Thoracic aorta (tissue), 2 donors: ENCODE data around the gene FRMD3. TPM values are rescaled to one million over a fixed set of nuclear protein-coding genes. Genes with fewer than 3 reads are reported as not detected.

Experiments
- ATAC-seq: fragments of 150-250 bp; one replicate; pipeline ENCODE4 v1.8.0; 2017; ENCODE audit warnings: low read depth; ENCODE audit not compliant: insufficient number of reproducible peaks, low FRiP score
- DNase-seq: peaks from one replicate; pipeline ENCODE4 v3.0.0-alpha.2; 2020; ENCODE audit warnings: low spot score
- H3K27ac ChIP-seq, 2 donors: fragments of 200-600 bp; sonication (generic); 1 replicate in 1 of 2; 2 replicates in 1 of 2; pipeline ENCODE4 v1.5.1; 2016; ENCODE audit warnings: mild to moderate bottlenecking in 2 of 2, moderate library complexity in 2 of 2
- H3K27me3 ChIP-seq: fragments of 200-600 bp; sonication (generic); replicated peaks from 2 replicates; pipeline ENCODE4 v1.6.0; 2016; ENCODE audit warnings: mild to moderate bottlenecking; ENCODE audit not compliant: insufficient read depth
- H3K36me3 ChIP-seq: fragments of 200-600 bp; sonication (generic); one replicate; pipeline ENCODE4 v1.5.1; 2016
- H3K4me1 ChIP-seq, 2 donors: fragments of 200-600 bp; sonication (generic); 1 replicate in 1 of 2; 2 replicates in 1 of 2; pipeline versions ENCODE4 v1.5.1 to v1.6.0; 2016; ENCODE audit warnings: low read depth in 2 of 2, mild to moderate bottlenecking in 1 of 2; ENCODE audit not compliant: control insufficient read depth in 1 of 2
- H3K4me3 ChIP-seq: fragments of 200-600 bp; sonication (generic); 2 replicates; pipeline ENCODE4 v1.5.1; 2016; ENCODE audit warnings: mild to moderate bottlenecking
- H3K9me3 ChIP-seq: fragments of 200-600 bp; sonication (generic); 2 replicates; pipeline ENCODE4 v1.5.1; 2016
- CTCF ChIP-seq: fragments of 200-600 bp; sonication (generic); IDR thresholded peaks from one replicate; pipeline ENCODE4 v1.5.1; 2019; ENCODE audit warnings: antibody characterized with exemption
- total RNA-seq, 2 donors: library from RNA; depleted of rRNA; stranded (reverse); fragments of >200 nt; gene quantifications; one replicate each; pipeline versions ENCODE4 v1.1.0 to v1.2.3, GENCODE V29; 2016

Gene FRMD3
- total RNA-seq, 2 donors from 2014 or later = 5.2 to 6.2 TPM

- Histone ChIP-seq H3K27ac (no peak overlapping the region), H3K36me3 (no peaks in the 10 kb centered on the region), H3K9me3 (no peaks in the 10 kb centered on the region), H3K27me3 (no peaks in the 10 kb centered on the region), H3K4me1 (no peaks in the 10 kb centered on the region), H3K4me3 (no peak overlapping the region)
- no peak for TF ChIP-seq CTCF
- ATAC-seq (no peak), DNase-seq (no peak)
Observed at GRCh38 chr9:83514767-83515166, 23.4 kb downstream of the FRMD3 start.

DNA sequence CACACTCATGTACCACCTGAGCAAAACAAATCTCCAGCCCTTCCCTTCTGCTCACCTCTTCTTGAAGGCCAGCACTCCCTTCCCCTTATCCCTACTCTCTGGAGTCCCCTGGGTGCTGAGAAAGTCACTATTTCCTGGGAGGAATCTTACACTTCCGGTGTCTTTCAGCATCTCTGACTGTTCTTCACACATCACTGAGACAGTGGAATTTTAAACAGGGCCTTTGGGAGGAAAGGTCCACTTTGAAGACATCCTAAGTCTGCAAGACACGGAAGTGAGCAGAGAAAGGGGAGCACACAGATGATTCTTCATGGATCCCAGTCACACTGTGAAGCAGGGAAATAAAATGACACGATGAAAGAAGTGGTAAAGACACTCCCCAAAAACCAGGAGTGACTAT, 25.6 kb downstream of the FRMD3 start:
- no peak for DNase-seq

DNA sequence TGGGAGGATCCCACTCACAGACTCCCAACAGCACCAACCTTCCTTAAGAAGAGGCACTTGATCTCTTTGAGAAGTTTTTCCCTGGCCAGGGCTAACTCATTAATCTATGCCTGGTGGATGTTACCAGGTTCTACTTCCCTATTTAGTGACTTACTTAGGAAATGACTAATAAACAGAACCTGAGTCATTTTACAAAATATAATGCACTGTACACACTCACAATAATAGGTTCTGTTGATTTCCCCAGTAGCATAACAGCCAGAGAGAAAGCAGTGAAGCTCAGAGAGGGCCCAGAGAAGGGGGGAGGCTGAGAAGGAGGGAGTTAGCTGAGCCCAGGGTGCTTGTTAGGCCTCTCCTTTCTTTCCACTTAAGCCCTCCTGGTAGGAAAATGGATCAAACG, 27.1 kb downstream of the FRMD3 start:
- H3K27ac ChIP-seq = no peak overlapping the region
- no peaks in the 10 kb centered on the region for H3K36me3 ChIP-seq
- H3K4me1 ChIP-seq = no peaks in the 10 kb centered on the region
- H3K9me3 ChIP-seq = no peaks in the 10 kb centered on the region
- no peak for ATAC-seq
- no peaks in the 10 kb centered on the region for H3K27me3 ChIP-seq
- DNase-seq = no peak
- TF ChIP-seq CTCF = no peak
- H3K4me3 ChIP-seq = no peak overlapping the region

More for the DNA sequence above, 25.6 kb downstream of the FRMD3 start:
- Histone ChIP-seq H3K27ac (no peak overlapping the region), H3K27me3 (no peaks in the 10 kb centered on the region), H3K4me3 (no peak overlapping the region), H3K9me3 (no peaks in the 10 kb centered on the region), H3K36me3 (no peaks in the 10 kb centered on the region), H3K4me1 (no peaks in the 10 kb centered on the region)
- TF ChIP-seq CTCF = no peak
- no peak for ATAC-seq

GRCh38 chr9:83509402-83509801, 28.8 kb downstream of the FRMD3 start:
- Histone ChIP-seq H3K27ac (no peak overlapping the region), H3K4me1 (no peaks in the 10 kb centered on the region), H3K27me3 (no peaks in the 10 kb centered on the region), H3K9me3 (no peaks in the 10 kb centered on the region), H3K4me3 (no peak overlapping the region), H3K36me3 (no peaks in the 10 kb centered on the region)
- DNase-seq (no peak), ATAC-seq (no peak)
- TF ChIP-seq CTCF = no peak

- Histone ChIP-seq H3K27ac (no peak overlapping the region), H3K9me3 (no peaks in the 10 kb centered on the region), H3K36me3 (no peaks in the 10 kb centered on the region), H3K27me3 (no peaks in the 10 kb centered on the region), H3K4me3 (no peak overlapping the region), H3K4me1 (no peaks in the 10 kb centered on the region)
- DNase-seq (no peak), ATAC-seq (no peak)
- no peak for TF ChIP-seq CTCF
Observed at GRCh38 chr9:83508067-83508466, 30.1 kb downstream of the FRMD3 start.
